OCI-LY1 (cell line): ENCODE measurements around the gene CHST6.

Source experiments
- H2AFZ ChIP-seq: fragments of 200-600 bp; sonication (generic), shearing (Covaris generic); 2 replicates; pipeline ENCODE4 v1.6.0; 2014; ENCODE audit warnings: antibody characterized with exemption, mild to moderate bottlenecking, low read length
- H3F3A ChIP-seq: fragments of 200-600 bp; sonication (generic), shearing (Covaris generic); 2 replicates; pipeline ENCODE4 v1.6.0; 2014; ENCODE audit warnings: mild to moderate bottlenecking, antibody characterized with exemption, low read length, moderate library complexity; ENCODE audit not compliant: insufficient read depth
- H3K27ac ChIP-seq: fragments of 200-600 bp; sonication (generic); 2 replicates; pipeline ENCODE4 v1.5.1; 2014; ENCODE audit warnings: low read length, mixed run types, mild to moderate bottlenecking, low read depth; ENCODE audit not compliant: poor library complexity, severe bottlenecking
- H3K27me3 ChIP-seq: fragments of 200-600 bp; sonication (generic); 2 replicates; pipeline ENCODE4 v1.6.0; 2014; ENCODE audit warnings: antibody characterized with exemption, mild to moderate bottlenecking, low read length, moderate library complexity; ENCODE audit not compliant: insufficient read depth
- H3K36me3 ChIP-seq: fragments of 200-600 bp; sonication (generic); 2 replicates; pipeline ENCODE4 v1.6.1; 2014; ENCODE audit warnings: mild to moderate bottlenecking, antibody characterized with exemption, low read length, moderate library complexity, mixed read lengths; ENCODE audit not compliant: insufficient read depth
- H3K4me1 ChIP-seq: fragments of 200-600 bp; sonication (generic); 2 replicates; pipeline ENCODE4 v1.5.1; 2014; ENCODE audit warnings: mild to moderate bottlenecking, low read length, moderate library complexity; ENCODE audit not compliant: insufficient read depth, severe bottlenecking
- H3K4me2 ChIP-seq: fragments of 200-600 bp; sonication (generic), shearing (Covaris generic); 2 replicates; pipeline ENCODE4 v1.6.1; 2014; ENCODE audit warnings: low read length
- H3K4me3 ChIP-seq: fragments of 200-600 bp; sonication (generic); 2 replicates; pipeline ENCODE4 v1.5.1; 2014; ENCODE audit warnings: low read length, low read depth, mild to moderate bottlenecking, mixed read lengths; ENCODE audit not compliant: poor library complexity, severe bottlenecking
- H3K79me2 ChIP-seq: fragments of 200-600 bp; shearing (Covaris generic); 2 replicates; pipeline ENCODE4 v1.6.1; 2016; ENCODE audit warnings: mixed run types, low read length, mixed read lengths; ENCODE audit not compliant: insufficient read depth
- H3K9ac ChIP-seq: fragments of 200-600 bp; sonication (generic), shearing (Covaris generic); 2 replicates; pipeline ENCODE4 v1.6.1; 2014; ENCODE audit warnings: mild to moderate bottlenecking, low read length, mixed read lengths
- H3K9me2 ChIP-seq: fragments of 200-600 bp; sonication (generic), shearing (Covaris generic); 2 replicates; pipeline ENCODE4 v1.6.1; 2014; ENCODE audit warnings: low read depth, mild to moderate bottlenecking, low read length, mixed read lengths
- H3K9me3 ChIP-seq: fragments of 200-600 bp; shearing (Covaris generic); 2 replicates; pipeline ENCODE4 v1.6.1; 2014; ENCODE audit warnings: low read length, mixed read lengths
- H4K20me1 ChIP-seq: fragments of 200-600 bp; sonication (generic), shearing (Covaris generic); 2 replicates; pipeline ENCODE4 v1.6.0; 2016; ENCODE audit warnings: mild to moderate bottlenecking, low read length; ENCODE audit not compliant: insufficient read depth
- CTCF ChIP-seq: fragments of 200-600 bp; sonication (generic), shearing (Covaris generic); IDR thresholded peaks from 2 replicates; pipeline ENCODE4 v1.5.1; 2017; ENCODE audit warnings: mild to moderate bottlenecking, antibody characterized with exemption, low read length, moderate library complexity, mixed read lengths
- EZH2 ChIP-seq: fragments of 200-600 bp; sonication (generic), shearing (Covaris generic); IDR thresholded peaks from 2 replicates; pipeline ENCODE4 v1.8.0; 2017; ENCODE audit warnings: borderline replicate concordance, mixed run types, mild to moderate bottlenecking, antibody characterized with exemption, low read length, moderate library complexity, mixed read lengths

The CHST6 gene

GRCh38 chr16:75514296-75514695 lies 19.1 kb upstream of the CHST6 start:
- Histone ChIP-seq H3K79me2 (no peaks in the 10 kb centered on the region), H3K27me3 (no peaks in the 10 kb centered on the region), H2AFZ (no peak overlapping the region), H3K4me1 (peaks cover 3% of the 10 kb centered on the region), H3K36me3 (no peaks in the 10 kb centered on the region), H4K20me1 (no peaks in the 10 kb centered on the region), H3K4me3 (no peak overlapping the region), H3K9ac (no peak overlapping the region), H3K9me2 (no peaks in the 10 kb centered on the region), H3K27ac (no peak overlapping the region), H3K4me2 (no peak overlapping the region), H3K9me3 (no peaks in the 10 kb centered on the region), H3F3A (no peaks in the 10 kb centered on the region)
- no peak for TF ChIP-seq EZH2
- TF ChIP-seq CTCF: no peak

GRCh38 chr16:75506574-75506973 lies 11.3 kb upstream of the CHST6 start:
- Histone ChIP-seq H3K27ac (no peak overlapping the region), H3K79me2 (no peaks in the 10 kb centered on the region), H3K9me2 (no peaks in the 10 kb centered on the region), H3K9me3 (no peaks in the 10 kb centered on the region), H3F3A (no peaks in the 10 kb centered on the region), H3K4me3 (no peak overlapping the region), H2AFZ (no peak overlapping the region), H3K27me3 (0 out of 2 replicates have a peak, but pooled peaks cover 4% of the 10 kb centered on the region), H3K9ac (no peak overlapping the region), H4K20me1 (no peaks in the 10 kb centered on the region), H3K36me3 (no peaks in the 10 kb centered on the region), H3K4me2 (no peak overlapping the region), H3K4me1 (no peaks in the 10 kb centered on the region)
- TF ChIP-seq CTCF (no peak), EZH2 (no peak)

- TF ChIP-seq EZH2: no peak
- no peak for TF ChIP-seq CTCF
- no peaks in the 10 kb centered on the region for H3F3A ChIP-seq
- H3K9me2 ChIP-seq: no peaks in the 10 kb centered on the region
- H3K27me3 ChIP-seq: 0 out of 2 replicates have a peak, but pooled peaks cover 4% of the 10 kb centered on the region
- H3K79me2 ChIP-seq: no peaks in the 10 kb centered on the region
- H3K4me3 ChIP-seq: no peak overlapping the region
- no peaks in the 10 kb centered on the region for H3K36me3 ChIP-seq
- no peaks in the 10 kb centered on the region for H3K4me1 ChIP-seq
- no peaks in the 10 kb centered on the region for H3K9me3 ChIP-seq
- no peak overlapping the region for H3K27ac ChIP-seq
- H2AFZ ChIP-seq: no peak overlapping the region
- no peak overlapping the region for H3K4me2 ChIP-seq
- no peaks in the 10 kb centered on the region for H4K20me1 ChIP-seq
- H3K9ac ChIP-seq: no peak overlapping the region
These were observed 10.9 kb upstream of the CHST6 start for GRCh38 chr16:75506107-75506506.
